Activated B cell treated with CpG ODN at 0.5 μM for 24 hours (primary cell): ENCODE results near the gene ADNP. TPM values are rescaled to one million over a fixed set of nuclear protein-coding genes. Genes with fewer than 3 reads are reported as not detected.
"Not testable (repeated sequence)": the region's sequence is repeated elsewhere in the genome, so short reads cannot be mapped to it uniquely, and the experiment has no call there.

ENCODE experiments used
- ATAC-seq: fragments of 200-7000 bp; cut with Tn5 transposase; one replicate; pipeline ENCODE4 v1.10.0; 2021; ENCODE audit warnings: low read depth, mild to moderate bottlenecking, moderate library complexity
- CTCF ChIA-PET: fragments of 350-600 bp; sonication (Branson Sonifier 250); formaldehyde crosslinking; loops from one replicate; lab custom pipeline; 2021; ENCODE audit warnings: antibody characterized with exemption; lab: Charles Lee
- POLR2A ChIA-PET: fragments of 350-600 bp; sonication (Branson Sonifier 250); formaldehyde crosslinking; loops from one replicate; lab custom pipeline; 2021; ENCODE audit warnings: antibody characterized with exemption; lab: Charles Lee
- DNase-seq: peaks from one replicate; pipeline ENCODE4 v3.0.0; 2022
- H3K27ac Mint-ChIP-seq: one replicate; pipeline ENCODE4 v1.8.0; 2020; ENCODE audit warnings: mixed read lengths
- H3K27me3 Mint-ChIP-seq: one replicate; pipeline ENCODE4 v1.8.0; 2021; ENCODE audit warnings: mixed read lengths
- H3K36me3 Mint-ChIP-seq: one replicate; pipeline ENCODE4 v1.8.0; 2021; ENCODE audit warnings: low read depth, mixed read lengths
- H3K4me1 Mint-ChIP-seq: one replicate; pipeline ENCODE4 v1.8.0; 2021; ENCODE audit warnings: mixed read lengths
- H3K4me3 Mint-ChIP-seq: one replicate; pipeline ENCODE4 v1.8.0; 2020; ENCODE audit warnings: mild to moderate bottlenecking, mixed read lengths
- H3K9me3 Mint-ChIP-seq: one replicate; pipeline ENCODE4 v1.8.0; 2020; ENCODE audit warnings: mixed read lengths
- CTCF ChIP-seq: fragments of 200-600 bp; IDR thresholded peaks from one replicate; pipeline ENCODE4 v1.8.0; 2022; ENCODE audit warnings: antibody characterized with exemption, mild to moderate bottlenecking
- intact Hi-C: fragments of 100-400 bp; cut with micrococcal nuclease; formaldehyde crosslinking; loops from one replicate; pipeline ENCODE4 v1.15.1; 2024
- total RNA-seq: library from RNA; stranded (reverse); gene quantifications from 2 replicates; pipeline ENCODE4 v1.2.3, GENCODE V29; 2022

Gene ADNP
- total RNA-seq = 89.4 and 99.3 TPM in 2 replicates

- POLR2A ChIA-PET = interaction anchor here (0.5 to 6.8 kb wide), 36 partner anchors 9 to 810 kb away, joined by 3 to 364 read pairs (median 5); partner anchors contain the start of genes BCAS4, DPM1, MOCS3 and NFATC2
- CTCF ChIA-PET = interaction anchor here (0.6 to 9.0 kb wide), 13 partner anchors 11 to 143 kb away, joined by 3 to 231 read pairs (median 4); partner anchors contain the start of genes BCAS4, DPM1 and MOCS3
- H3K4me1 Mint-ChIP-seq = peaks cover 37% of the 10 kb centered on the region
- H3K27ac Mint-ChIP-seq = peak within 1 kb of the TSS; percentile 97
- H3K27me3 Mint-ChIP-seq = no peaks in the 10 kb centered on the region
- ATAC-seq (peak; percentile 68), DNase-seq (peak; percentile 85)
- no peaks in the 10 kb centered on the region for H3K9me3 Mint-ChIP-seq
- peaks cover 60% of the 10 kb centered on the region for H3K36me3 Mint-ChIP-seq
- H3K4me3 Mint-ChIP-seq = peak within 1 kb of the TSS; percentile 91
- intact Hi-C loops = loop anchor here (1.0 kb wide), 4 partner anchors 27 to 421 kb away; partner anchors contain the start of genes DPM1, MOCS3, PARD6B and PTPN1
- TF ChIP-seq CTCF = no peak
These were observed at the start of gene ADNP for GRCh38 chr20:50931306-50932015. TSS of gene ADNP (minus strand) at chr20:50931437. CDS start at chr20:50903996, 27,441 bp downstream.

- H3K4me3 Mint-ChIP-seq = no peak overlapping the region
- POLR2A ChIA-PET = interaction anchor here (2.0 kb wide), 1 partner anchor 189 kb away, joined by 8 read pairs; no protein-coding TSS in a partner anchor
- CTCF ChIA-PET = interaction anchor here (5.0 to 5.9 kb wide), 2 partner anchors 186 to 327 kb away, joined by 31 to 50 read pairs; partner anchors contain the start of gene BCAS4
- intact Hi-C loops = loop anchor here (10.0 kb wide), 1 partner anchor 985 kb away; no protein-coding TSS in a partner anchor
- peaks cover 31% of the 10 kb centered on the region for H3K27me3 Mint-ChIP-seq
- H3K4me1 Mint-ChIP-seq = peaks cover 3% of the 10 kb centered on the region
- no peak for ATAC-seq
- H3K27ac Mint-ChIP-seq = no peak overlapping the region
- H3K36me3 Mint-ChIP-seq = no peaks in the 10 kb centered on the region
- no peaks in the 10 kb centered on the region for H3K9me3 Mint-ChIP-seq
- TF ChIP-seq CTCF = no peak
- no peak for DNase-seq
These were observed 48.9 kb upstream of the ADNP start for GRCh38 chr20:50980071-50980681.

GRCh38 chr20:50978533-50978932 is 47.3 kb upstream of the ADNP start:
- H3K36me3 Mint-ChIP-seq, POLR2A ChIA-PET, CTCF ChIA-PET, intact Hi-C loops, H3K4me3 Mint-ChIP-seq, H3K4me1 Mint-ChIP-seq, H3K9me3 Mint-ChIP-seq, ATAC-seq, H3K27ac Mint-ChIP-seq, DNase-seq: not testable (repeated sequence)
- peaks cover 29% of the 10 kb centered on the region for H3K27me3 Mint-ChIP-seq

- Mint-ChIP-seq H3K9me3 (no peaks in the 10 kb centered on the region), H3K36me3 (no peaks in the 10 kb centered on the region), H3K4me1 (peaks cover 3% of the 10 kb centered on the region), H3K27me3 (peaks cover 22% of the 10 kb centered on the region), H3K27ac (no peak overlapping the region), H3K4me3 (no peak overlapping the region)
- intact Hi-C loops = no loop called here
- CTCF ChIA-PET = interaction anchor here (1.9 kb wide), 1 partner anchor 10 kb away, joined by 5 read pairs; no protein-coding TSS in a partner anchor
- DNase-seq = no peak
- TF ChIP-seq CTCF = no peak
- POLR2A ChIA-PET = no interaction called here
- no peak for ATAC-seq
These were observed 46.1 kb upstream of the ADNP start for GRCh38 chr20:50977066-50978021.

- no peaks in the 10 kb centered on the region for H3K4me1 Mint-ChIP-seq
- H3K27me3 Mint-ChIP-seq = peaks cover 20% of the 10 kb centered on the region
- no peak for TF ChIP-seq CTCF
- ATAC-seq = no peak
- H3K4me3 Mint-ChIP-seq = no peak overlapping the region
- intact Hi-C loops = no loop called here
- H3K9me3 Mint-ChIP-seq = no peaks in the 10 kb centered on the region
- no peak overlapping the region for H3K27ac Mint-ChIP-seq
- H3K36me3 Mint-ChIP-seq = no peaks in the 10 kb centered on the region
- CTCF ChIA-PET = no interaction called here
- no peak for DNase-seq
- POLR2A ChIA-PET = no interaction called here
These were observed 44.6 kb upstream of the ADNP start for GRCh38 chr20:50975701-50976330.
